Measurements from ENCODE around the gene LTB4R2. TPM values are rescaled to one million over a fixed set of nuclear protein-coding genes. Genes with fewer than 3 reads are reported as not detected.

LTB4R2 gene
- total RNA-seq, 2 experiments from 2014 or later = 18.5 to 19.6 TPM

GRCh38 chr14:24307156-24307574 is 2.8 kb upstream of the LTB4R2 start:
- peaks cover 45% of the 10 kb centered on the region for H3K4me1 Mint-ChIP-seq
- H3K27ac Mint-ChIP-seq = peak overlapping the region; percentile 6
- DNase-seq = no peak
- H3K4me3 Mint-ChIP-seq = no peak overlapping the region
- no peaks in the 10 kb centered on the region for H3K27me3 Mint-ChIP-seq
- no peaks in the 10 kb centered on the region for H3K9me3 Mint-ChIP-seq
- POLR2A ChIA-PET = interaction anchor here (1.3 to 9.3 kb wide), 7 partner anchors 7 to 193 kb away, joined by 5 to 97 read pairs (median 25); partner anchors contain the start of genes CBLN3, CHMP4A, DCAF11 and DHRS1
- peaks cover 74% of the 10 kb centered on the region for H3K36me3 Mint-ChIP-seq (ENCODE audit: low read depth)
- CTCF ChIA-PET = interaction anchor here (1.1 to 9.0 kb wide), 19 partner anchors 9 to 249 kb away, joined by 3 to 144 read pairs (median 12); partner anchors contain the start of genes ADCY4, DCAF11, DHRS1 and IPO4

- H3K27ac Mint-ChIP-seq = peak within 1 kb of the TSS; percentile 31
- DNase-seq = peak; percentile 65
- H3K36me3 Mint-ChIP-seq (ENCODE audit: low read depth) = peaks cover 71% of the 10 kb centered on the region
- POLR2A ChIA-PET = interaction anchor here (0.8 to 9.3 kb wide), 17 partner anchors 8 to 194 kb away, joined by 3 to 97 read pairs (median 7); partner anchors contain the start of genes CBLN3, CHMP4A, DCAF11 and DHRS1
- no peaks in the 10 kb centered on the region for H3K9me3 Mint-ChIP-seq
- no peaks in the 10 kb centered on the region for H3K27me3 Mint-ChIP-seq
- CTCF ChIA-PET = interaction anchor here (0.7 to 9.0 kb wide), 43 partner anchors 10 to 300 kb away, joined by 3 to 144 read pairs (median 7); partner anchors contain the start of genes ADCY4, CARMIL3, CHMP4A and DCAF11
- no peak within 1 kb of the TSS for H3K4me3 Mint-ChIP-seq
- H3K4me1 Mint-ChIP-seq = peaks cover 46% of the 10 kb centered on the region
These were observed 2.2 kb upstream of the LTB4R2 start, which contains the start of gene CIDEB for GRCh38 chr14:24307575-24308341. CIDEB (minus strand) TSS chr14:24307977; CDS start chr14:24307858, 119 bp downstream.

- DNase-seq = no peak
- peaks cover 71% of the 10 kb centered on the region for H3K36me3 Mint-ChIP-seq (ENCODE audit: low read depth)
- no peak overlapping the region for H3K4me3 Mint-ChIP-seq
- H3K4me1 Mint-ChIP-seq = peaks cover 51% of the 10 kb centered on the region
- H3K9me3 Mint-ChIP-seq = no peaks in the 10 kb centered on the region
- H3K27me3 Mint-ChIP-seq = no peaks in the 10 kb centered on the region
- ChIA-PET POLR2A (interaction anchor here (0.8 to 9.3 kb wide), 17 partner anchors 9 to 194 kb away, joined by 3 to 97 read pairs (median 7); partner anchors contain the start of genes CBLN3, CHMP4A, DCAF11 and DHRS1), CTCF (interaction anchor here (0.7 to 9.0 kb wide), 42 partner anchors 10 to 300 kb away, joined by 3 to 144 read pairs (median 6); partner anchors contain the start of genes ADCY4, CARMIL3, CHMP4A and DCAF11)
- peak overlapping the region; percentile 31 for H3K27ac Mint-ChIP-seq
These were observed 1.4 kb upstream of the LTB4R2 start for GRCh38 chr14:24308342-24309124.

- no peaks in the 10 kb centered on the region for H3K9me3 Mint-ChIP-seq
- peaks cover 68% of the 10 kb centered on the region for H3K4me1 Mint-ChIP-seq
- H3K27ac Mint-ChIP-seq = peak overlapping the region; percentile 85
- peak overlapping the region; percentile 87 for H3K4me3 Mint-ChIP-seq
- ChIA-PET POLR2A (interaction anchor here (0.7 to 9.3 kb wide), 19 partner anchors 8 to 169 kb away, joined by 3 to 97 read pairs (median 5); partner anchors contain the start of genes CBLN3, CHMP4A, DHRS1 and EMC9), CTCF (interaction anchor here (0.9 to 9.0 kb wide), 15 partner anchors 11 to 253 kb away, joined by 3 to 144 read pairs (median 7); partner anchors contain the start of genes ADCY4, DHRS1, KHNYN and NOP9)
- H3K36me3 Mint-ChIP-seq (ENCODE audit: low read depth) = peaks cover 70% of the 10 kb centered on the region
- no peak for DNase-seq
- H3K27me3 Mint-ChIP-seq = no peaks in the 10 kb centered on the region
These were observed 315 bp downstream of the LTB4R2 start for GRCh38 chr14:24310265-24310645.

GRCh38 chr14:24310646-24311604 is 985 bp downstream of the LTB4R2 start, which contains the start of gene LTB4R:
LTB4R (plus strand) TSS chr14:24311502; CDS start chr14:24315652, 4,150 bp downstream.
- Mint-ChIP-seq H3K27ac (peak within 1 kb of the TSS; percentile 96), H3K36me3 (ENCODE audit: low read depth) (peaks cover 69% of the 10 kb centered on the region), H3K27me3 (no peaks in the 10 kb centered on the region), H3K4me1 (peaks cover 75% of the 10 kb centered on the region), H3K9me3 (no peaks in the 10 kb centered on the region), H3K4me3 (peak within 1 kb of the TSS; percentile 87)
- POLR2A ChIA-PET = interaction anchor here (0.7 to 9.3 kb wide), 25 partner anchors 8 to 364 kb away, joined by 3 to 97 read pairs (median 4); partner anchors contain the start of genes CBLN3, CHMP4A, DHRS1 and EMC9
- CTCF ChIA-PET = interaction anchor here (0.9 to 9.0 kb wide), 18 partner anchors 10 to 253 kb away, joined by 3 to 144 read pairs (median 6); partner anchors contain the start of genes ADCY4, DHRS1, IRF9 and KHNYN
- DNase-seq = peak; percentile 76

- Mint-ChIP-seq H3K4me3 (peak overlapping the region; percentile 87), H3K27ac (peak overlapping the region; percentile 96), H3K4me1 (peaks cover 80% of the 10 kb centered on the region), H3K9me3 (no peaks in the 10 kb centered on the region), H3K36me3 (ENCODE audit: low read depth) (peaks cover 61% of the 10 kb centered on the region), H3K27me3 (no peaks in the 10 kb centered on the region)
- ChIA-PET POLR2A (interaction anchor here (0.8 to 9.3 kb wide), 16 partner anchors 10 to 363 kb away, joined by 3 to 97 read pairs (median 6); partner anchors contain the start of genes CBLN3, DCAF11, DHRS1 and EMC9), CTCF (interaction anchor here (0.8 to 9.0 kb wide), 13 partner anchors 10 to 203 kb away, joined by 3 to 144 read pairs (median 5); partner anchors contain the start of genes ADCY4, DHRS1, IRF9 and KHNYN)
- DNase-seq = no peak
These were observed 2.1 kb downstream of the LTB4R2 start for GRCh38 chr14:24311837-24312615.

- DNase-seq = peak; percentile 74
- ChIA-PET POLR2A (interaction anchor here (1.1 to 9.3 kb wide), 17 partner anchors 9 to 362 kb away, joined by 3 to 97 read pairs (median 6); partner anchors contain the start of genes CBLN3, DCAF11, DHRS1 and IRF9), CTCF (interaction anchor here (0.9 to 9.0 kb wide), 8 partner anchors 9 to 122 kb away, joined by 3 to 144 read pairs (median 5); partner anchors contain the start of genes ADCY4, DHRS1, KHNYN and MDP1)
- H3K9me3 Mint-ChIP-seq = no peaks in the 10 kb centered on the region
- H3K4me1 Mint-ChIP-seq = peaks cover 81% of the 10 kb centered on the region
- peak overlapping the region; percentile 87 for H3K4me3 Mint-ChIP-seq
- H3K36me3 Mint-ChIP-seq (ENCODE audit: low read depth) = peaks cover 60% of the 10 kb centered on the region
- H3K27ac Mint-ChIP-seq = peak overlapping the region; percentile 96
- no peaks in the 10 kb centered on the region for H3K27me3 Mint-ChIP-seq
These were observed 3.0 kb downstream of the LTB4R2 start for GRCh38 chr14:24312736-24313507.

GRCh38 chr14:24313913-24314312 is 4.0 kb downstream of the LTB4R2 start:
- Mint-ChIP-seq H3K36me3 (ENCODE audit: low read depth) (peaks cover 53% of the 10 kb centered on the region), H3K9me3 (no peaks in the 10 kb centered on the region), H3K27ac (peak overlapping the region; percentile 96), H3K4me1 (peaks cover 72% of the 10 kb centered on the region), H3K27me3 (peaks cover 2% of the 10 kb centered on the region), H3K4me3 (peak overlapping the region; percentile 87)
- ChIA-PET POLR2A (interaction anchor here (0.8 to 9.3 kb wide), 10 partner anchors 10 to 200 kb away, joined by 3 to 97 read pairs (median 5); partner anchors contain the start of genes DCAF11, DHRS1, IRF9 and NOP9), CTCF (interaction anchor here (1.0 to 9.0 kb wide), 5 partner anchors 18 to 122 kb away, joined by 3 to 144 read pairs (median 5); partner anchors contain the start of genes ADCY4 and TINF2)
- no peak for DNase-seq

GRCh38 chr14:24314377-24315193 is 4.6 kb downstream of the LTB4R2 start:
- DNase-seq = no peak
- peaks cover 65% of the 10 kb centered on the region for H3K4me1 Mint-ChIP-seq
- peaks cover 46% of the 10 kb centered on the region for H3K36me3 Mint-ChIP-seq (ENCODE audit: low read depth)
- H3K27ac Mint-ChIP-seq = peak overlapping the region; percentile 96
- no peaks in the 10 kb centered on the region for H3K9me3 Mint-ChIP-seq
- ChIA-PET POLR2A (interaction anchor here (0.8 to 9.3 kb wide), 9 partner anchors 10 to 200 kb away, joined by 3 to 97 read pairs (median 6); partner anchors contain the start of genes DCAF11, DHRS1, IRF9 and NOP9), CTCF (interaction anchor here (1.0 to 9.0 kb wide), 5 partner anchors 17 to 122 kb away, joined by 3 to 144 read pairs (median 5); partner anchors contain the start of genes ADCY4 and TINF2)
- H3K4me3 Mint-ChIP-seq = peak overlapping the region; percentile 87
- peaks cover 6% of the 10 kb centered on the region for H3K27me3 Mint-ChIP-seq
